CD4-positive, alpha-beta T cell treated with Interleukin-6 at 100 ng/mL for 8 hours (primary cell): Measurements from ENCODE around the gene ARL11.
"Not testable (repeated sequence)": the region's sequence is repeated elsewhere in the genome, so short reads cannot be mapped to it uniquely, and the experiment has no call there.

ENCODE experiments used
- DNase-seq: peaks from one replicate; pipeline ENCODE4 v3.0.0-alpha.2; 2020; ENCODE audit warnings: mixed read lengths, low spot score

ARL11 gene

GRCh38 chr13:49627831-49628652, at the start of gene ARL11:
TSS of gene ARL11 (plus strand) at chr13:49628507. CDS start at chr13:49630448, 1,941 bp downstream.
- DNase-seq = peak; percentile 49

GRCh38 chr13:49579501-49579900, 48.8 kb upstream of the ARL11 start:
- no peak for DNase-seq

DNA sequence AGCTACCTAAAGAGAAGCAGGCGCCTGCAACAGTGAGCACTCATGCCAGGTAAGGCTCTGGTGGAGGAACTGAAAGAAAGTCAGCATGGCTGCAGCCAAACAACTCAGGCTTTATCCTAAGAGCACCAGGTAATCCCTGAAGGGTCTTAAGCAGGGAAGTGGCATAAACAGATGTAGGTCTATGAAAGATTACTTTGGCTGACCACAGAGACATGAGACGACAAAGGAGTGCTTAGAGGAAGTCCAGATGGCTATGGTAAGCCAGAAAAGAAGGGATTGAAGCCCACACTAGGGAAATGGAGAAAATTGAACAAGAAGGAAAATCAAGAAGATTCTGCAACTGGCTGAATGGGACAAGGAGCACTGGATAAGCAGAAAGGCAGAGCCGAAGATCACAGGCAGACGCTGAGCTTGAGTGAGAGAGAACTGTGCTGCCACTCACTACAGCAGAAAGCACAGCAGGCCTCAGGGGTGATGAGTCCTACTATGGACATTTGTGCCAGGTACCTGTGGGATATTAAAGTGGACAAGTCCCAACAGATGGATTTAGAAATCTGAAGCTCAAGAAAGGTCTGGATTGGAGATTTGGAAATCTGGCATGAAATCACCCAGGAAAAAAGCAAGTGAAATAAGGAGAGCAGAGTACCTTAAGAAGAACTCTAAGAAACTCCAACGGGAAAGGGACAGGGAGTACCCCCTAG, 47.2 kb upstream of the ARL11 start:
- no peak for DNase-seq

- DNase-seq = no peak
Observed at GRCh38 chr13:49584771-49585182, 43.5 kb upstream of the ARL11 start.

GRCh38 chr13:49585220-49586157, 42.8 kb upstream of the ARL11 start, which contains the start of gene RCBTB1:
TSS of gene RCBTB1 (minus strand) at chr13:49585558. CDS start at chr13:49567279, 18,279 bp downstream.
- DNase-seq = peak; percentile 58

DNA sequence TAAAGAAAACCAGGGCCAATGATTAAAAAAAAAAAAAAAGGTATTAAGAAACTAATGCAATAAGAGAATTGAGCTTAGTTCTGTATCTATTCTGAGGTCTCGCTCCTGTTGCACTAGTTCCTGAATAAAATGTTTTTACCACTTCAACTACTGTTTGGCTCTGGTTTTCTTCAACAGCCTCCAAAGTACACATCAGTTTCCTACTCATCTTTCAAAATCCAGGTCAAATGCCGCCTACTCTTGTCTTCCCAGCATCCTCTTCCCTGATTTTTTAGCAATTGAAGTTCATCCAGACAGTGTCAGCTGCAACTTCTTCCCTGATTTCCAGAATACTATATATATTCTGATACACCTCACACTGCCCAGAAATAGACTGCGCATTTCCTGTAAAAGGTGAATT, 41.6 kb upstream of the ARL11 start:
- no peak for DNase-seq

DNA sequence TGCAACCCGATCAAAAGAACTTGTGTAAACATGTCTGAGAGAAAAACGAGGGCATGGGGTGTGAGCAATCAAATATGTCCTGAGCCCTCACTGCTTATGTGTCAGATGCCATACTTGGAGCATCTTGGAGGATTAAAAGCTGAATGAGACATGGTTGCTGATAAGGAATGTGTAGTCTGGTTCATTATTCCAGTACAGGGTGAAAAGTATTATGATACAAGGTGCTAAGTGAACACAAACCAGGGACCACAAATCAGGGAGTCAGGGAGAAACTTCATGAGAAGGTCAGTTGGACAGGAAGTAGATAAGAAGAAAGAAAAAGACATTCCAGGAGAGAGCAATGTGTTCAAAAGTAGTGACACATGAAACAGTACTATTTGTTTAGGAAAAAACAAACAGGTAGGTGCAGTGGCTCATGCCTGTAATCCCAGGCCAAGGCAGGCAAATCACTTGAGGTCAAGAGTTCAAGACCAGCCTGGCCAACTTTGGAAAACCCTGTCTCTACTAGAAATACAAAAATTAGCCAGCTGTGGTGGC, 40.9 kb upstream of the ARL11 start:
- no peak for DNase-seq

- not testable (repeated sequence) for DNase-seq
Observed at GRCh38 chr13:49590714-49591113, 37.6 kb upstream of the ARL11 start.

DNA sequence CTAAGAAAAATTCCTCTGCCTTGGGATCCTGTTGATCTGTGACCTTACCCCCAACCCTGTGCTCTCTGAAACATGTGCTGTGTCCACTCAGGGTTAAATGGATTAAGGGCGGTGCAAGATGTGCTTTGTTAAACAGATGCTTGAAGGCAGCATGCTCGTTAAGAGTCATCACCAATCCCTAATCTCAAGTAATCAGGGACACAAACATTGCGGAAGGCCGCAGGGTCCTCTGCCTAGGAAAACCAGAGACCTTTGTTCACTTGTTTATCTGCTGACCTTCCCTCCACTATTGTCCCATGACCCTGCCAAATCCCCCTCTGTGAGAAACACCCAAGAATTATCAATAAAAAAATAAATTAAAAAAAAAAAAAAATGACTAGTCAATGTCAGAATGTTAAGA, 34.4 kb upstream of the ARL11 start:
- DNase-seq = not testable (repeated sequence)

GRCh38 chr13:49594576-49594975, 33.7 kb upstream of the ARL11 start:
- DNase-seq = no peak

- DNase-seq = no peak
Observed at GRCh38 chr13:49596221-49596620, 32.1 kb upstream of the ARL11 start.

DNA sequence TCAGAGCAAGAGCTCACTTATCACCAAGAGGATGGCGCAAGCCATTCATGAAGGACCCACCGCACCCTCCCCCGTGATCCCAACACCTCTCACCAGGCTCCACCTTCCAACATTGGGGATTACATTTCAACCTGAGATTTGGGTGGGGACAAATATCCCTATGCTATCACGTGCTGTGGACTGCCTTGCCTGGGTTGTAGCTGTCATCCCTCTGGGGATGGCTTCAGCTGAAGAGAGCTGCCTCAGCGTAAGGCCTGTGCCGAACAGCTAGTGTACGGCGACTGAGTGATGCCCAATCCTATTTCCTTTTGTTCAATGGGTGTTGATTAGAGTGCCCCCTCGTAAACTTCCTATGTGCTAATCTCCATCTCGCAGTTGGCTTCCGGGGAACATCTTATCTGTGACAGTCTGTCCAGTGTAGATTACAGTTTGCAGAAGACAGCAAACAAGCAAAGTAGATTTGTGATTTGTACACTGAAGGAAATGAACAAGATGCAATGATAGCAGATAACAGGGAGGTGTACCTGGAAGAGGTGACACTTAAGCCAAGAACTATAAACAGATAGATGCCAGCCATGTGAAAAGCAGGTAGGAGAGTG, 31.2 kb upstream of the ARL11 start:
- DNase-seq = no peak

- no peak for DNase-seq
Observed at GRCh38 chr13:49602005-49602404, 26.3 kb upstream of the ARL11 start.

DNA sequence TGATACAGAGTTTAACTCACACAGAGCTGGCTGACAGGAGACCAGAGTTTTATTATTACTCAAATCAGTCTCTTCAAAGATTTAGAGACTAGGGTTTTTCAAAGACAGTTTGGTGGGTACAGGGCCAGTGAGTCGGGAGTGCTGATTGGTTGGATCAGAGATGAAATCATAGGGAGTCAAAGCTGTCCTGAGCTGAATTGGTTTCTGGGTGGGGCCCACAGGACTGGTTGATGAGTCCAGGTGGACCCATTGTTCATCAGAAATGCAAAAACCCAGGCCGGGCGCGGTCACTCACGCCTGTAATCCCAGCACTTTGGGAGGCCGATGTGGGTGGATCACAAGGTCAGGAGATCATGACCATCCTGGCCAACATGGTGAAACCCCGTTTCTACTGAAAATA, 25.7 kb upstream of the ARL11 start:
- DNase-seq = not testable (repeated sequence)

DNA sequence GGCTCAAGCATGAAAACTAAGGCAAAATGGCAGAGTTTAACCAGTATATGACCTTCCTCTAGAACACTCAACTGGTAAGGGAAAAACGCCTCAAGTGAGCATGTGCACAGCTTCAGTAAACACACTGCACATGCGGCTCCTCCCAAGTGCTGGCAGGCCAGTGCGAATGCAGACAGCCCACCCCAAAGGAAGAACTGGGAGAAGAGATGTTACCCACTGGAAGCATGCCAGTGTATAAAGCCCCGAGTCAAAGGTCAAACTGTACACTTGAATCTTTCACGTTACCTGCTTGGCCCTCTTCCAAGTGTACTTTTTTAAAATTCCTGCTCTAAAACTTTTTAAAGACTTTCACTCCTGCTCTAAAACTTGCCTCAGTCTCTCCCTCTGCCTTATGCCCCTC, 23.7 kb upstream of the ARL11 start:
- no peak for DNase-seq

GRCh38 chr13:49606747-49607648, 21.3 kb upstream of the ARL11 start:
- DNase-seq = peak; percentile 83

GRCh38 chr13:49607761-49608160, 20.5 kb upstream of the ARL11 start:
- no peak for DNase-seq

GRCh38 chr13:49608651-49609331, 19.5 kb upstream of the ARL11 start:
- no peak for DNase-seq

DNA sequence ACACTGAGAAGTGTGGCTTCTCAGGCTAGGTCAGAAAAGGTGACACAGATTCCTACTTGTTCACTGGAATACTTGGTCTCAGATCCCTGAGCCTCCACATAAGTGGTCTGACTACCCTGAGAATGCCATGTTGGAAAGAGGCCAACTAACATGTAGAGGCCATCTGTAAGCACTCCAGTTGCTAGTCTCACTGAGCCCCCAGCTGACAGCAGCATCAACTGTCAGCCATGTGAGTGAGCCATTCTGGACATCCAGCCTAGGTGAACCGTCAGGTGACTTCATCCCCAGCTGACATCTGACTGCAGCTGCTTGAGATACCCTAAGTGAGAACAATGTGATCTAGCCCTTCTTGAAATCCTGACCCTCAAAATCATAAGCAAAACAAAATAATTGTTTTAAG, 18.1 kb upstream of the ARL11 start:
- DNase-seq = no peak

GRCh38 chr13:49612042-49612441, 16.3 kb upstream of the ARL11 start:
- not testable (repeated sequence) for DNase-seq
